SK-N-SH treated with all-trans-retinoic acid at 6 μM for 48 hours (cell line): ENCODE data around the gene AP1AR.

ENCODE experiments used
- CREB5 ChIP-seq: fragments of 250-450 bp; sonication (Bioruptor Pico); IDR thresholded peaks from 2 replicates; pipeline ENCODE4 v1.5.1; 2020; ENCODE audit warnings: low read depth, mild to moderate bottlenecking, moderate library complexity
- PATZ1 ChIP-seq: fragments of 250-450 bp; sonication (Bioruptor Pico); IDR thresholded peaks from 2 replicates; pipeline ENCODE4 v1.8.0; 2020; ENCODE audit warnings: mild to moderate bottlenecking, moderate library complexity, borderline replicate concordance
- PPARA ChIP-seq: fragments of 250-450 bp; sonication (Bioruptor Pico); IDR thresholded peaks from 2 replicates; pipeline ENCODE4 v1.5.0; 2020; ENCODE audit warnings: mild to moderate bottlenecking, borderline replicate concordance
- TCF4 ChIP-seq: fragments of 250-450 bp; sonication (Bioruptor Pico); IDR thresholded peaks from 2 replicates; pipeline ENCODE4 v1.8.0; 2021; ENCODE audit warnings: mild to moderate bottlenecking, moderate library complexity, borderline replicate concordance
- TSHZ2 ChIP-seq: fragments of 250-450 bp; sonication (Bioruptor Pico); IDR thresholded peaks from 2 replicates; pipeline ENCODE4 v1.5.0; 2020; ENCODE audit warnings: mild to moderate bottlenecking, moderate library complexity
- ZFP30 ChIP-seq: fragments of 450-650 bp; formaldehyde crosslinking; IDR thresholded peaks from 2 replicates; pipeline ENCODE4 v1.5.0; 2022; ENCODE audit warnings: mild to moderate bottlenecking, moderate library complexity

- no peak for TF ChIP-seq PPARA (CRISPR knock-in tag)
- TF ChIP-seq ZFP30 (CRISPR knock-in tag): no peak
- no peak for TF ChIP-seq CREB5 (CRISPR knock-in tag)
- TF ChIP-seq PATZ1 (CRISPR knock-in tag): no peak
- TF ChIP-seq TSHZ2 (CRISPR knock-in tag): no peak
- TF ChIP-seq TCF4 (CRISPR knock-in tag): no peak
Observed at GRCh38 chr4:112234952-112235609, 3.5 kb downstream of the AP1AR start.
